MCF 10A (cell line): Measurements from ENCODE around the gene TMEM45A. TPM values are rescaled to one million over a fixed set of nuclear protein-coding genes. Genes with fewer than 3 reads are reported as not detected.

Experiments used
- BruUV-seq: library from RNA; stranded (reverse); fragments of 400-500 nt; replicated peaks from 2 replicates; lab custom pipeline; 2021; lab: Mats Ljungman, UMichigan
- CTCF ChIA-PET: fragments of 300-600 bp; sonication (Branson Sonifier 250); formaldehyde crosslinking; extraction: SDS; loops from one replicate; lab custom pipeline; 2021; ENCODE audit warnings: antibody characterized with exemption, inconsistent platforms; lab: Yijun Ruan, JAX
- POLR2A ChIA-PET: fragments of 300-600, 350-650 bp; sonication (Branson Sonifier 250); formaldehyde crosslinking; extraction: SDS; loops from one replicate; lab custom pipeline; 2020; ENCODE audit warnings: antibody characterized with exemption, inconsistent platforms; lab: Yijun Ruan, JAX
- DNase-seq: peaks from one replicate; pipeline ENCODE4 v3.0.0-alpha.2; 2018; ENCODE audit not compliant: unreplicated experiment
- H3K27ac Mint-ChIP-seq: one replicate; pipeline ENCODE4 v1.8.0; 2022; ENCODE audit warnings: mild to moderate bottlenecking, low read depth, mixed read lengths; ENCODE audit not compliant: unreplicated experiment
- H3K27me3 Mint-ChIP-seq: one replicate; pipeline ENCODE4 v1.8.0; 2022; ENCODE audit warnings: mixed read lengths; ENCODE audit not compliant: insufficient read depth, unreplicated experiment
- H3K36me3 Mint-ChIP-seq: one replicate; pipeline ENCODE4 v1.8.0; 2022; ENCODE audit warnings: mild to moderate bottlenecking, moderate library complexity, mixed read lengths; ENCODE audit not compliant: insufficient read depth, unreplicated experiment
- H3K4me1 Mint-ChIP-seq: one replicate; pipeline ENCODE4 v1.8.0; 2022; ENCODE audit warnings: mixed read lengths; ENCODE audit not compliant: insufficient read depth, unreplicated experiment
- H3K4me3 Mint-ChIP-seq: one replicate; pipeline ENCODE4 v1.8.0; 2022; ENCODE audit warnings: mild to moderate bottlenecking, moderate library complexity, mixed read lengths; ENCODE audit not compliant: unreplicated experiment
- H3K9me3 Mint-ChIP-seq: one replicate; pipeline ENCODE4 v1.8.0; 2022; ENCODE audit warnings: mixed read lengths; ENCODE audit not compliant: unreplicated experiment
- CTCF ChIP-seq: fragments of 200-600 bp; IDR thresholded peaks from one replicate; pipeline ENCODE4 v1.8.0; 2022; ENCODE audit warnings: antibody characterized with exemption, mild to moderate bottlenecking; ENCODE audit not compliant: unreplicated experiment
- intact Hi-C: fragments of 100-400 bp; cut with micrococcal nuclease; formaldehyde crosslinking; loops from 2 replicates; pipeline ENCODE4 v1.14.1; 2022
- total RNA-seq: library from RNA; stranded (reverse); gene quantifications from 2 replicates; pipeline ENCODE4 v1.2.3, GENCODE V29; 2022

TMEM45A gene
- total RNA-seq, 1 experiment from 2014 or later = 4.1 TPM

GRCh38 chr3:100606894-100607512, 114.6 kb downstream of the TMEM45A start:
- no TSS peak for BruUV-seq
- no peaks in the 10 kb centered on the region for H3K9me3 Mint-ChIP-seq
- CTCF ChIA-PET = interaction anchor here (1.1 kb wide), 1 partner anchor 17 kb away, joined by 3 read pairs; no protein-coding TSS in a partner anchor
- H3K27me3 Mint-ChIP-seq = peaks cover 20% of the 10 kb centered on the region
- no peaks in the 10 kb centered on the region for H3K36me3 Mint-ChIP-seq
- intact Hi-C loops = no loop called here
- no peak overlapping the region for H3K27ac Mint-ChIP-seq
- POLR2A ChIA-PET = no interaction called here
- no peak for DNase-seq
- TF ChIP-seq CTCF = no peak
- H3K4me3 Mint-ChIP-seq = no peak overlapping the region
- H3K4me1 Mint-ChIP-seq = peaks cover 18% of the 10 kb centered on the region

GRCh38 chr3:100609305-100609704, 116.9 kb downstream of the TMEM45A start, which contains the start of gene ADGRG7:
Gene ADGRG7, plus strand, starts transcription at chr3:100609601. Its CDS starts 256 bp downstream, at chr3:100609857.
- Mint-ChIP-seq H3K9me3 (no peaks in the 10 kb centered on the region), H3K27ac (no peak within 1 kb of the TSS), H3K4me1 (no peaks in the 10 kb centered on the region), H3K4me3 (no peak within 1 kb of the TSS), H3K36me3 (no peaks in the 10 kb centered on the region), H3K27me3 (peaks cover 20% of the 10 kb centered on the region)
- intact Hi-C loops = no loop called here
- TF ChIP-seq CTCF = no peak
- BruUV-seq = no TSS peak
- ChIA-PET CTCF (no interaction called here), POLR2A (no interaction called here)
- DNase-seq = no peak

- no TSS peak for BruUV-seq
- POLR2A ChIA-PET = no interaction called here
- peaks cover 20% of the 10 kb centered on the region for H3K27me3 Mint-ChIP-seq
Observed at GRCh38 chr3:100609963-100610362, 117.5 kb downstream of the TMEM45A start.

GRCh38 chr3:100611221-100611620, 118.8 kb downstream of the TMEM45A start:
- no peaks in the 10 kb centered on the region for H3K36me3 Mint-ChIP-seq
- no peaks in the 10 kb centered on the region for H3K9me3 Mint-ChIP-seq
- POLR2A ChIA-PET = interaction anchor here (0.7 kb wide), 1 partner anchor 122 kb away, joined by 3 read pairs; no protein-coding TSS in a partner anchor
- no peak for DNase-seq
- no peak overlapping the region for H3K4me3 Mint-ChIP-seq
- no peak for TF ChIP-seq CTCF
- no peaks in the 10 kb centered on the region for H3K4me1 Mint-ChIP-seq
- H3K27ac Mint-ChIP-seq = no peak overlapping the region
- CTCF ChIA-PET = interaction anchor here (0.6 to 0.9 kb wide), 2 partner anchors 20 to 104 kb away, joined by 3 to 4 read pairs; no protein-coding TSS in a partner anchor
- intact Hi-C loops = no loop called here
- H3K27me3 Mint-ChIP-seq = peaks cover 20% of the 10 kb centered on the region
- no TSS peak for BruUV-seq

More at GRCh38 chr3:100609963-100610362, 117.5 kb downstream of the TMEM45A start:
- intact Hi-C loops = no loop called here
- no peak for DNase-seq
- CTCF ChIA-PET = no interaction called here
- no peak overlapping the region for H3K27ac Mint-ChIP-seq
- no peaks in the 10 kb centered on the region for H3K36me3 Mint-ChIP-seq
- no peak for TF ChIP-seq CTCF
- no peak overlapping the region for H3K4me3 Mint-ChIP-seq
- no peaks in the 10 kb centered on the region for H3K4me1 Mint-ChIP-seq
- no peaks in the 10 kb centered on the region for H3K9me3 Mint-ChIP-seq
